HG02884 (cell line): ENCODE measurements around the gene CDC20B.

ENCODE experiments used
- ATAC-seq: cut with Tn5 transposase; IDR thresholded peaks from one replicate; pipeline ENCODE4 v1.9.1; 2021; ENCODE audit warnings: mild to moderate bottlenecking, moderate library complexity; ENCODE audit not compliant: unreplicated experiment

Gene CDC20B

GRCh38 chr5:55172937-55173686 is at the start of gene CDC20B:
Gene CDC20B, minus strand, starts transcription at chr5:55173177. Its CDS starts 177 bp downstream, at chr5:55173000.
- peak; percentile 86 for ATAC-seq

DNA sequence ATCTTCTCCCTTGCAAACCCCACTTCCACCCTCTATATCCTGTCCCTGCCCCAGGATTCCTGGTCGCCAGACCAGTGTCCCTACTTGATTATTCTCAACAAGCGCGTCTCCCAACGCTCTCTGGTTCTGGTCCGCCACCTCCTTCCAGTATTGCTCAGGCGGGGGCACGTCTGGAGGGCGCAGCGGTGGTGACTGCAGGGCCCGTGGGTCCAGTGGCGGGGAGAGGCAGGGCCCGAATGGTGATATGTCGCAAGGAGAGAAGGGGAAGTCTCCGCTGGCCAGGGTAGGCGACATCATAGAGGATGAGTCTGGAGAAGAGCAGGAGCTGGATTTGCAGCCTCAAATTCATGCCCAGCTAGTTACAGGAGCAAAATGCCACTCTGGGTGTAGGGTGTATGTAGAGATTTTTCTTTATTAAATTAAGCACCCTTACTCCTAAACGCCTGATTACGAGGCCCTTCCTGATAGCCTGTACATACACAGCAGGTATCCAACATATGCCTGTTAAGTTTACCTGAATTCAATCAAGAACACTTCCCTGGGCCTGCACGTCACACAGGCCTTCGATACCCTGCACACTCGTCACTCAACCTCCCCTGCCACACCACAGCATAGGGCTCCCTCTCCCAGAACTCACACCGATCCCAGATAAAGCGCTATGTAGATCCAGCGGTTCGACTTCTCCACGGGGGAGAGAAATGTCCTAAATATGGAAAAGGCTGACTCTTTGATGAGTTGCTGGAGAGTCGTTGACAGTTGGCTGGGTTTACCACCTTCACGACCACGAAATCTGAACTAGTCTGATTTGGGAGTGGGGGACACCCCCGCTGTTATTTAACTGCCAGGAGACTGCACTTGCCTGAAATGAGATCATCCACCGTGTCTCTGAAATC is 49.4 kb upstream of the CDC20B start:
- ATAC-seq = no peak

DNA sequence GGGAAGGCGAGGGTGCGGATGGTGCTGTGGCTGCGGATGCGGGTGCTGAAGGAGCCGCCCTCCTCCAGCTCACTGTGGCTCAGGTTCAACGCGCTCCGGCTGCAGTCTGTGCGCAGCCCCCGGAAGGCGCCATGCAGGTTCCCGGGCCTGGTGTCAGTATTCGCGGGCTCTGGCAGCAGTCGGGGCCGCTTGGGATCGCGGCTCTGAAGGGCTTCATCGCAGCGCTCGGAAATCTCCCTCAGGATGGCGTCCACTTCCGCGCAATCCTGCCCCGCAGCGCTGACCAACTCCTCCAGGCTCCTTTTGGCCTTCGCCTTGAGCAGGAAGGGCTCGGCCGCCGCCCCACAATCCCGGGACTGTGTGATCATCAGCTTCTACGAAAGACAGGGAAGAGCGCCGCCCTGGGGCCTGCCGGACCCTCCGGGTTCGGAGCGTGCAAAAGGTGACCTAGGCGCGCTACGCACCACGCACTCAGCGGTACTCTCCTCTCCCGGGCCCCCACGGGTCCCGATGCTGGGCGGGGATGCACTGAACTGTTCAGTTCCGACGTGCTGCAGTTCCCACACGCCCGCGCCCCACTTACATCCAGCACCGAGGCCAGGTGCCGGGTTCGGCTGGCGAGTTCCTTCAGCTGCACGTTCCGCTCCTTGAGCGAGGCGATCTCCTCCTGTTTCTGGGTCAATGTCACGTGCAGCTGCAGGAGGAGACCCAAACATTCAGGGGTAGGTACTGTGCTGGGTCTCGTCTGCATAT is 47.6 kb upstream of the CDC20B start:
- ATAC-seq = no peak

DNA sequence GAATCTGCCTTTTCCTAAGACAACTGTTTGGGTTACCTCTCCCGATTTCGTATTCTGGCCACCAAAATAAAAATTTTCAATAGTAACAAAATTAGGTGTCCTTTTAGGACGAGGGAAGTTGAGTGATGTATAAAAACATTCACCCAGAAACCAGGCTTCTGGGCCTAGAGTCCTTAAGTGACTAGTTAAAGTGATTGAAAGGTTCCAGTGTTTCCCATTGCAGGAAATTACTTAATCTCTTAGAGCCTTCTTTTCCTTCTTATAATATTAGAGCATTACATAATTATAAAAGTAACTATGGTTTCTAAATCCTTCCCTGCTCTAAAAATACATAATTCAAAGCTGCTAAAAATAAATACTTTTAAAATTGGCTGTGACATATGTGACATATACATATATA is 46.8 kb upstream of the CDC20B start:
- ATAC-seq = no peak

DNA sequence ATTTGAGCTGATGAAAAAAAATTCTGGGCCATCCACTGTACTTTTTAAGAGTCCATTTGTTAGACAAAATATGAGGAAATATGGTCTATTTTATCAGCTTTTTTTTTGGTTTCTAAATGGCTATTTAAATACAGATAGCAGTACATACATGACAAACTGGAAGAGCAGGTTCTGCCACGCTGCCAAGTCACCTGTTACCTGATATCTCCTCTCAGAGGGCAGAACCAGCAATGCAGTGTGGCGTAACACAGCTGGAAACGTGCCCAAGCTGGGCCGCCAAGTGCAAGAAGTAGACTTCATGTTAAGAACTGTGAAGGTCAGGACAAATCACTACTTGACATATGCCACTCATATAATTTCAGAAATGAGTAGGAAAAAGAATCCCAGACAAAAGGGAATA is 46.0 kb upstream of the CDC20B start:
- ATAC-seq = no peak

GRCh38 chr5:55211184-55211874 is 38.4 kb upstream of the CDC20B start:
- ATAC-seq = no peak

GRCh38 chr5:55205001-55205400 is 32.0 kb upstream of the CDC20B start:
- no peak for ATAC-seq

GRCh38 chr5:55191165-55191564 is 18.2 kb upstream of the CDC20B start:
- no peak for ATAC-seq

- ATAC-seq = no peak
Observed at GRCh38 chr5:55188656-55189540, 15.9 kb upstream of the CDC20B start.

- ATAC-seq = no peak
Observed at GRCh38 chr5:55187370-55187769, 14.4 kb upstream of the CDC20B start.

- ATAC-seq = no peak
Observed at GRCh38 chr5:55180016-55180415, 7.0 kb upstream of the CDC20B start.

- ATAC-seq = no peak
Observed at GRCh38 chr5:55177078-55177477, 4.1 kb upstream of the CDC20B start.

DNA sequence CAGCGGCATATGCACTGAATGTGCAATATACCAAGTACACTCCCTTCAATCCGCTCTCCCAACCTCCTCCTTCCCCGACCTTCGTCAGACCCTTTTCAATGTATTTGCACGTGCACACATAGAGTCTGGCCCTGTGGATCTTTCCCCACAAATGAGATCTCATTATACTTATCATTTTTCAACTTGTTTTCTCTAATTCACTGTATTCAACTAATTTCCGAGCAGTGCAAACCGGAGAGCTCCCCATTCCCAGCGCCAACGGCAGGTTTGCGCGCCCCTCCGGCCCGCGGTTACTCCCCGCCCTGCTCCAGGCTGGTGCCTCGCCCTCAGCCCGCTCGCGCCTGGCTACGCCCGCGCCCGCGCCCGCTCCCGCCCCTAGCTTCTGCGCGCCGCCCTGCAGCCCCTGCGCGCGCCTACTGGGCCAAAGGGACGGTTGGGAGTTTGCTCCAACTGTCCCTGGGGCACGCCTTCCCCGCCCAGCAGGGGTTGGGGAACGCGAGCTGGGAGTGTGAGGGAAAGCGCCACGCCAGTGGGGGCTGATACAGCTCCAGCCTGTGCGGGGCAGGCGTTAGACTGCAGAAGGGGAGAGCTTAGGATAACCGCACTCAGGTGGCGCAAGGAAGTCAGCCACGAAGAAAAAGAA is 3.3 kb upstream of the CDC20B start:
- ATAC-seq = no peak

GRCh38 chr5:55175781-55176175 is 2.8 kb upstream of the CDC20B start:
- no peak for ATAC-seq

GRCh38 chr5:55173687-55174230 is 782 bp upstream of the CDC20B start:
- ATAC-seq = no peak

GRCh38 chr5:55172051-55172899 is 702 bp downstream of the CDC20B start:
- ATAC-seq = peak; percentile 41

DNA sequence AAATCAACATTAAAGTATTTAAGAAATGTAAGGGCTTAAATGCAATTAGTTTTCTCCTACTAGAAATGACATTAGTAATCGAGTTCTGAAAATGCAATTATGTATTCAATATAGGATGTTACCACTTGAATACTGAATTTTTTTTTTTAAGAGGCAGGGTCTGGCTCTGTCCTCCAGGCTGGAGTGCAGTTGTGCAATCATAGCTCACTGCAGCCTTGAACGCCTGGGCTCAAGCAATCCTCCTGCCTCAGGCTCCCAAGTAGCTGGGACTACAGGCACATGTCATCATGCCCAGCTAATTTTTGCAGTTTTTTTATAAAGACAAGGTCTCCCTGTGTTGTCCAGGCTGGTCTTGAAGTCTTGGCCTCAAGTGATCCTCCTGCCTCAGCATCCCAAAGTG is 1.5 kb downstream of the CDC20B start:
- no peak for ATAC-seq

GRCh38 chr5:55162666-55163065 is 10.3 kb downstream of the CDC20B start:
- no peak for ATAC-seq
